ENCODE data around the gene CENPL. TPM values are rescaled to one million over a fixed set of nuclear protein-coding genes. Genes with fewer than 3 reads are reported as not detected.
"Not testable (repeated sequence)": the region's sequence is repeated elsewhere in the genome, so short reads cannot be mapped to it uniquely, and the experiment has no call there.

Gene CENPL
- total and polyA plus RNA-seq, 10 of the 15 experiments (the other 5 are each of a cell fraction or from before 2014, with no cell fraction given), result 14.9 to 32.1 (median 24.5) TPM

- TF ChIP-seq ZBTB40 (IDR thresholded peaks at IDR 0.05; ENCODE audit: borderline replicate concordance) (no peak), MLLT1 (IDR thresholded peaks at IDR 0.05) (no peak), EGR1 (IDR thresholded peaks at IDR 0.05; ENCODE audit: borderline replicate concordance in 1 of 2, low read depth in 2 of 2, low read length in 2 of 2) (no peak), ASH2L (IDR thresholded peaks at IDR 0.05; ENCODE audit: borderline replicate concordance, low read depth) (no peak), SREBF2 (IDR thresholded peaks at IDR 0.05; ENCODE audit: low read length) (no peak), ZNF217 (IDR thresholded peaks at IDR 0.05) (no peak), RELB (IDR thresholded peaks at IDR 0.05; ENCODE audit: low read depth) (no peak)
Measured at GRCh38 chr1:173771560-173771959, 53.1 kb downstream of the CENPL start (continued).

GRCh38 chr1:173770330-173770729 is 54.4 kb downstream of the CENPL start:
- SMC1A ChIA-PET (ENCODE audit: uncharacterized antibody, unreplicated experiment), result interaction anchor here (0.7 to 1.2 kb wide), 2 partner anchors 10 to 1120 kb away, joined by 3 to 4 read pairs; no protein-coding TSS in a partner anchor
- H3K27me3 ChIP-seq (replicated peaks in 1 of 2; ENCODE audit: control insufficient read depth in 2 of 2, insufficient read depth in 2 of 2, low read length in 1 of 2); BruUV-seq (replicated peaks); intact Hi-C loops (cut with micrococcal nuclease; ENCODE audit: unreplicated experiment); DNase-seq (ENCODE audit: low read depth, low spot score); H3K4me1 ChIP-seq (ENCODE audit: control insufficient read depth, insufficient read depth, low read length); H3K9ac ChIP-seq (ENCODE audit: control insufficient read depth, insufficient read depth, low read length); H3K4me3 ChIP-seq; H4K20me1 ChIP-seq (ENCODE audit: control insufficient read depth, insufficient read depth); CTCF ChIA-PET; H3K9me3 ChIP-seq (replicated peaks; ENCODE audit: control insufficient read depth, insufficient read depth, low read length); H3K4me2 ChIP-seq (ENCODE audit: control insufficient read depth, insufficient read depth); H3K27ac ChIP-seq (ENCODE audit: control insufficient read depth, insufficient read depth); in situ Hi-C loops (cut with MboI); FAIRE-seq; H2AFZ ChIP-seq (ENCODE audit: control insufficient read depth, low read depth, low read length); ATAC-seq; H3K79me2 ChIP-seq (ENCODE audit: control insufficient read depth, insufficient read depth, low read length); RAD21 ChIA-PET (ENCODE audit: unreplicated experiment); H3K36me3 ChIP-seq (ENCODE audit: control insufficient read depth in 2 of 2, insufficient read depth in 2 of 2, low read length in 1 of 2): not testable (repeated sequence)
- 72% methylated on average over 9 of the region's 9 CpGs for WGBS (ENCODE audit: insufficient coverage, insufficient replicate concordance, low lambda C conversion rate, missing lambda C conversion rate)
- POLR2A ChIA-PET, result interaction anchor here (0.7 kb wide), 2 partner anchors 217 to 1343 kb away, joined by 3 to 4 read pairs; no protein-coding TSS in a partner anchor

Data from GM12878 (cell line).